T follicular helper cell (primary cell): ENCODE data around the gene GRHL1.
"Not testable (repeated sequence)": the region's sequence is repeated elsewhere in the genome, so short reads cannot be mapped to it uniquely, and the experiment has no call there.

Experiments used
- DNase-seq: peaks from one replicate; pipeline ENCODE4 v3.0.0-alpha.2; 2020; ENCODE audit warnings: low read depth

GRHL1 gene

DNA sequence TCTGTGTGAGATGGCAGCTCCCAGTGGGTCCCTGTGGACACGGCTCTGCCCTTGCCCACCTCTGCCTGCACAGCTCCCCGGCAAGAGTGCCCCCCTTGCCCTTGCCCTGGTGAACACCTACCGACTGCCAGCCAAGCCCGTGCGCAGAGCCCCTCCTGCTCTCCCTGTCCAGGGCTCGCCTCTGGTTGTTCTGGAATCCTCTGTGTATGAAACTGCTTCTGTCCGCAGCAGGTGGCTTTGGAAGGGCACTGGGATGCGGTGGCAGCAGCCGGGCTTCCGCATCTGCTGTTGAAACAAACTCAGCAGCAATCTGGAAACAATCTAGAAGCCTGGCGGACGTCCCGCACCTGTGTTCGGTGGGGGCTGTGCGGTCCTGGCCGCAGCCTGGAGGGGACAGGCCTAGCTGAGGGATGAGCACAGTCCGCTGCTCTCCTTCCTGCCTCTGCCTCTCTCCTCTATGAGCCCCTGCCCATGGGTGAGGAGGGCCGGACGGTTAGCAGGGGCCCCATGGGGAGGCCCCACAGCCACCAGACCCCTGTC is 57.8 kb downstream of the GRHL1 start:
- no peak for DNase-seq

DNA sequence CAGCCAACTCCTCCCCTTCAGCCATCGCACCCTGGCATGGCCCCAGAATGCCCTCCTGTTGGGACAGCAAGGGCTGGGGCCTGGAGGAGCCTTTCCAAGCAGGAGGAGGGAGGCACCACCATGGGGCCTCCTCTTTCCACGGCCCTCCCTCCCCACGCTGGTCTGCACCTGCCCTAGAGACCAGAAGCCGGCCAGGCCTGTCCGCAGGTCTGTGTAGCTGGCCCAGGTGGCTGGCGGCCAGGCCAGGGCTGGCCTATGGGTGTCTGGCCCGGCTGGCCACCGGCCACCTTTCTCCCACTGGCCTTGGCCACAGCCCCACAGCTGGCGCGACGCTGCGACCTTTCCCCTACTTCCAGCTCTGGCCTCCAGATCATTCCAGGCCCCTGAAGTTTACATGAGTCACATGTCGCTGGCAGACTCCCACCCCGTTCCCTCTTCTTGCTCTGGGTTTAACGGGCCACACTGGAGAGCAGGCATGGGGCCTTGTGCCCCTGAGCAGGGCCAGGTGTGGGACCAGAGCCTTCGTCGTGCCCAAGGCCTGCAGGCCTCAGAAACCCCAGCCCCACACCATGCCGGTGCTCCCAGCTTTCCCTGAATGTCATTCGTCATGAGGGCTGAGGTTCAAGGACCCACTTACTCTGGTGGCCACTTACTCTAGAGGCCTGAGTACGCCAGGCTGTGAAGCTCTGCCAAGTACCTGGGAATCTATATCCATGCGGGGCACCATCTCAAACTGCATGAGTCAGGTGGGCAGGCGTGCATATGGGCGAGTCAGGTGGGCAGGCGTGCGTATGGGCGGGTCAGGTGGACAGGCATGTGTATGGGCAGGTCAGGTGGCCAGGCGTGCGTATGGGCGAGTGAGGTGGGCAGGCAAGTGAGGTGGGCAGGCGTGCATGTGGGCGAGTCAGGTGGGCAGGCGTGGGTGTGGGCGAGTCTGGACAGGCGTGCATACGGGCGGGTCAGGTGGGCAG is 58.6 kb downstream of the GRHL1 start:
- DNase-seq = no peak

DNA sequence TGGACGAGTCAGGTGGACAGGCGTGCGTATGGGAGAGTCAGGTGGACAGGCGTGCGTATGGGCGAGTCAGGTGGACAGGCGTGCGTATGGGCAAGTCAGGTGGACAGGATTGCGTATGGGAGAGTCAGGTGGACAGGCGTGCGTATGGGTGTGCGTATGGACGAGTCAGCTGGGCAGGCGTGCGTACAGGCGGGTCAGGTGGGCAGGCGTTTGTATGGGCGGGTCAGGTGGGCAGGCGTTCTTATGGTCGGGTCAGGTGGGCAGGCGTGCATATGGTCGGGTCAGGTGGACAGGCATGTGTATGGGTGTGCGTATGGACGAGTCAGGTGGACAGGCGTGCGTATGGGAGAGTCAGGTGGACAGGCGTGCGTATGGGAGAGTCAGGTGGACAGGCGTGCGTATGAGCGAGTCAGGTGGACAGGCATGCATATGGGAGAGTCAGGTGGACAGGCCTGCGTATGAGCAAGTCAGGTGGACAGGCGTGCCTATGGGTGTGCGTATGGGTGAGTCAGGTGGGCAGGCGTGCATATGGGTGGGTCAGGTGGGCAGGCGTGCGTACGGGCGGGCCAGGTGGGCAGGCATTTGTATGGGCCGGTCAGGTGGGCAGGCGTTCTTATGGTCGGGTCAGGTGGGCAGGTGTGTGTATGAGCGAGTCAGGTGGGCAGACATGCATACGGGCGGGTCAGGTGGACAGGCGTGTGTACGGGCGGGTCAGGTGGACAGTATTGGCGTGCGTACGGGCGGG is 59.5 kb downstream of the GRHL1 start:
- DNase-seq = not testable (repeated sequence)

DNA sequence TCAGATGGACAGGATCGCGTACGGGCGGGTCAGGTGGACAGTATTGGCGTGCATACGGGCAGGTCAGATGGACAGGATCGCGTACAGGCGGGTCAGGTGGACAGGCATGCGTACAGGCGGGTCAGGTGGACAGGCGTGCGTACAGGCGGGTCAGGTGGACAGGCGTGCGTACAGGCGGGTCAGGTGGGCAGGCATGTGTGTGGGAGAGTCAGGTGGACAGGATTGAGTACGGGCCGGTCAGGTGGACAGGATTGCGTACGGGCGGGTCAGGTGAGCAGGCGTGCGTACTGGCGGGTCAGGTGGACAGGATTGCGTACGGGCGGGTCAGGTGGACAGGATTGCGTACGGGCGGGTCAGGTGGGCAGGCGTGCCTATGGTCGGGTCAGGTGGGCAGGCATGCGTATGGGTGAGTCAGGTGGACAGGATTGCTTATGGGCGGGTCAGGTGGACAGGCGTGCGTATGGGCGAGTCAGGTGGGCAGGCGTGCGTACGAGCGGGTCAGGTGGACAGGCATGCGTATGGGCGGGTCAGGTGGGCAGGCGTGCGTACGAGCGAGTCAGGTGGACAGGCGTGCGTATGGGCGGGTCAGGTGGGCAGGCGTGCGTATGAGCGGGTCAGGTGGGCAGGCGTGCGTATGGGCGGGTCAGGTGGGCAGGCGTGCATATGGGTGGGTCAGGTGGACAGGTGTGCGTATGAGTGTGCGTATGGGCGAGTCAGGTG is 60.3 kb downstream of the GRHL1 start:
- not testable (repeated sequence) for DNase-seq

DNA sequence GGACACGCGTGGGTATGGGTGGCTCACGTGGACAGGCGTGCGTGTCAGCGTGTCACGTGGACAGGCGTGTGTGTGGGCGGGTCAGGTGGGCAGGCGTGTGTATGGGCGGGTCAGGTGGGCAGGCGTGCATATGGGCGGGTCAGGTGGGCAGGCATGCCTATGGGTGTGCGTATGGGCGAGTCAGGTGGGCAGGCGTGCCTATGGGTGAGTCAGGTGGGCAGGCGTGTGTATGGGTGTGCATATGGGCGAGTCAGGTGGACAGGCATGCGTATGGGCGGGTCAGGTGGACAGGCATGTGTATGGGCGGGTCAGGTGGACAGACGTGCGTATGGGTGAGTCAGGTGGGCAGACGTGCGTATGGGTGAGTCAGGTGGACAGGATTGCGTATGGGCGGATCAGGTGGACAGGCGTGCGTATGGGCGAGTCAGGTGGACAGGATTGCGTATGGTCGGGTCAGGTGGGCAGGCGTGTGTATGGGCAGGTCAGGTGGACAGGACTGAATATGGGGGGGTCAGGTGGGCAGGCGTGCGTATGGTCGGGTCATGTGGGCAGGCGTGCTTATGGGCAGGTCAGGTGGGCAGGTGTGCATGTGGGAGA is 61.0 kb downstream of the GRHL1 start:
- DNase-seq = not testable (repeated sequence)

DNA sequence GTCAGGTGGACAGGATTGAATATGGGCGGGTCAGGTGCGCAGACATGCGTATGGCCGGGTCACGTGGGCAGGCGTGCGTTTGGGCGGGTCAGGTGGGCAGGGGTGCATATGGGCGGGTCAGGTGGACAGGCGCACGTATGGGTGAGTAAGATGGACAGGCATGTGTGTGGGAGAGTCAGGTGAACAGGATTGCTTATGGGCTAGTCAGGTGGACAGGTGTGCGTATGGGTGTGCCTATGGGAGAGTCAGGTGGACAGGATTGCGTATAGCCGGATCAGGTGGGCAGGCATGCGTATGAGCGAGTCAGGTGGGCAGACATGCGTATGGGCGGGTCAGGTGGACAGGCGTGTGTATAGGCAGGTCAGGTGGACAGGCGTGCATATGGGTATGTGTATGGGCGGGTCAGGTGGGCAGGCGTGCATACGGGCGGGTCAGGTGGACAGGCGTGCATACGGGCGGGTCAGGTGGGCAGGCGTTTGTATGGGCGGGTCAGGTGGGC is 61.5 kb downstream of the GRHL1 start:
- DNase-seq = no peak

DNA sequence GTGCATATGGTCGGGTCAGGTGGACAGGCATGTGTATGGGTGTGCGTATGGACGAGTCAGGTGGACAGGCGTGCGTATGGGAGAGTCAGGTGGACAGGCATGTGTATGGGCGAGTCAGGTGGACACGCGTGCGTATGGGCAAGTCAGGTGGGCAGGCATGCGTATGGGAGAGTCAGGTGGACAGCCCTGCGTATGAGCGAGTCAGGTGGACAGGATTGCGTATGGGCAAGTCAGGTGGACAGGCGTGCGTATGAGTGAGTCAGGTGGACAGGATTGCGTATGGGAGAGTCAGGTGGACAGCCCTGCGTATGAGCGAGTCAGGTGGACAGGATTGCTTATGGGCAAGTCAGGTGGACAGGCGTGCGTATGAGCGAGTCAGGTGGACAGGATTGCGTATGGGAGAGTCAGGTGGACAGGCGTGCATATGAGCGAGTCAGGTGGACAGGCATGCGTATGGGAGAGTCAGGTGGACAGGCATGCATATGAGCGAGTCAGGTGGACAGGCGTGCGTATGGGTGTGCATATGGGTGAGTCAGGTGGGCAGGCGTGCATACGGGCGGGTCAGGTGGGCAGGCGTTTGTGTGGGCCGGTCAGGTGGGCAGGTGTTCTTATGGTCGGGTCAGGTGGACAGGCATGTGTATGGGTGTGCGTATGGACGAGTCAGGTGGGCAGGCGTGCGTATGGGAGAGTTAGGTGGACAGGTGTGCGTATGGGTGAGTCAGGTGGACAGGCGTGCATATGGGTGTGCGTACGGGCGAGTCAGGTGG is 62.3 kb downstream of the GRHL1 start:
- DNase-seq = not testable (repeated sequence)

DNA sequence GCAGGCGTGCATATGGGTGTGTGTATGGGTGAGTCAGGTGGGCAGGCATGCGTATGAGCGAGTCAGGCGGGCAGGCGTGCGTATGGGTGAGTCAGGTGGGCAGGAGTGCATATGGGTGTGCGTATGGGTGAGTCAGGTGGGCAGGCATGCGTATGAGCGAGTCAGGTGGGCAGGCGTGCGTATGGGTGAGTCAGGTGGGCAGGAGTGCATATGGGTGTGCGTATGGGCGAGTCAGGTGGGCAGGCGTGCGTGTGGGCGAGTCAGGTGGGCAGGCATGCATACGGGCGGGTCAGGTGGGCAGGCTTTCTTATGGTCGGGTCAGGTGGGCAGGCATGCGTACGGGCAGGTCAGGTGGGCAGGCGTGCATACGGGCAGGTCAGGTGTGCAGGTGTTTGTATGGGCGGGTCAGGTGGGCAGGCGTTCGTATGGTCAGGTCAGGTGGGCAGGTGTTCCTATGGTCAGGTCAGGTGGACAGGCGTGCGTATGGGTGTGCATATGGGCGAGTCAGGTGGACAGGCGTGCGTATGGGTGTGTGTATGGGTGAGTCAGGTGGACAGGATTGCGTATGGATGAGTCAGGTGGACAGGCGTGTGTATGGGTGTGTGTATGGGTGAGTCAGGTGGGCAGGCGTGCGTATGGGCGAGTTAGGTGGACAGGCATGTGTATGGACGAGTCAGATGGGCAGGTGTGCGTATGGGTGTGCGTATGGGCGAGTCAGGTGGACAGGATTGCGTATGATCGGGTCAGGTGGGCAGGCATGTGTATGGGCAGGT is 63.1 kb downstream of the GRHL1 start:
- no peak for DNase-seq

DNA sequence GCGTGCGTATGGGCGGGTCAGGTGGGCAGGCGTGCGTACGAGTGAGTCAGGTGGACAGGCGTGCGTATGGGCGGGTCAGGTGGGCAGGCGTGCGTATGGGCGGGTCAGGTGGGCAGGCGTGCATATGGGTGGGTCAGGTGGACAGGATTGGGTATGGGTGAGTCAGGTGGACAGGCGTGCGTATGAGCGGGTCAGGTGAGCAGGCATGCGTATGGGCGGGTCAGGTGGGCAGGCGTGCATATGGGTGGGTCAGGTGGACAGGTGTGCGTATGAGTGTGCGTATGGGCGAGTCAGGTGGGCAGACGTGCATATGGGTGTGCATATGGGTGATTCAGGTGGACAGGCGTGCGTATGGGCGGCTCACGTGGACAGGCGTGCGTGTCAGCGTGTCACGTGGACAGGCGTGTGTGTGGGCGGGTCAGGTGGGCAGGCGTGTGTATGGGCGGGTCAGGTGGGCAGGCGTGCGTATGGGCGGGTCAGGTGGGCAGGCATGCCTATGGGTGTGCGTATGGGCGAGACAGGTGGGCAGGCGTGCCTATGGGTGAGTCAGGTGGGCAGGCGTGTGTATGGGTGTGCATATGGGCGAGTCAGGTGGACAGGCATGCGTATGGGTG is 64.0 kb downstream of the GRHL1 start:
- not testable (repeated sequence) for DNase-seq

DNA sequence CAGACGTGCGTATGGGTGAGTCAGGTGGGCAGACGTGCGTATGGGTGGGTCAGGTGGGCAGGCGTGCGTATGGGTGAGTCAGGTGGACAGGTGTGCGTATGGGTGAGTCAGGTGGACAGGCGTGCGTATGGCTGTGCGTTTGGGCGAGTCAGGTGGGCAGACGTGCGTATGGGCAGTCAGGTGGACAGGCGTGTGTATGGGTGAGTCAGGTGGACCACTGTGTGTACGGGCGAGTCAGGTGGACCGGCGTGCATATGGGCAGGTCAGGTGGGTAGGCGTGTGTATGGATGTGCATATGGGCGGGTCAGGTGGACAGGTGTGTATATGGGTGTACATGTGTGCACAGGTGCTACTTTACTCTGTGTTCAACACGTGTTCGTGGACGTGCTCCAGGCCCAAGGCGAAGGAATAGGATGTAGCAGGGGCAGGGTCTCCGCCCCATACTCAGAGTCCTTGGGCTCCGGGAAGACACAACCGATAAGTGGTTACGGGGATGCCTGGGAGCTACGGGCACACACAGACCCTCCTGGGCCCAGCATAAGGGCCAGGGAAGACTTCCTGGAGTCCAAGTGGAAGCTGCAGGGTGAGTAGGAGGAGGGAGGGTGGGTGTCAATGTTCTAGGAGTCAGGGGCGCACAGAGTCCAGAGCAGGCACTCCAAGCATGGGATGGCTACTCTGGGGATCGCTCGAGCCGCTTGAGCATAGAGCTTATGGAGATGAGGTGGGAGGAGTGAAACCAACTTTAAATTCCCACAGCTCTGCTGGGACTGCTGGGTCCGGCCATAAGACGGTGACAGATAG is 64.7 kb downstream of the GRHL1 start:
- no peak for DNase-seq

DNA sequence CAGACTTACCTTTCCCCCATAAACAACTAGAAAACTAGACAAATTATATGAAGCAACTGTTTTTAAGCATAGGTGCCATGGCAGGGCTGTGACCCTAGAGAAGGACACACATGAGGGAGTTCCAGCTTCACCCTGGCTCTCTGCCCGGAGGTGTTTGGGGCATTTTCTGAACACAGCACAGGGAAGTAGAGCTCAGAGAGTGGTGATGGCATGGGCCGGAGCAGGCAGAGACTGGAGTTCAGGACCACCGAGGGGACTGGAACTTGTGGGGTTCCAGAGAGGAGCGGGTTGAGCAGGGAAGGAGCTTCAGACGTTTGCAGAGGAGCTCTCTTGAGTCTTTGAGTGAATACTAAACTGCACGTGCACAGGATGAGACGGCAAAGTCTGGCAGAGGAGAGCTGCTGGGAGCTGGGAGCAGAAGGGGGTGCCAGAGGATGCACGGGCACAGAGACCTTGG is 65.3 kb downstream of the GRHL1 start:
- DNase-seq = no peak

DNA sequence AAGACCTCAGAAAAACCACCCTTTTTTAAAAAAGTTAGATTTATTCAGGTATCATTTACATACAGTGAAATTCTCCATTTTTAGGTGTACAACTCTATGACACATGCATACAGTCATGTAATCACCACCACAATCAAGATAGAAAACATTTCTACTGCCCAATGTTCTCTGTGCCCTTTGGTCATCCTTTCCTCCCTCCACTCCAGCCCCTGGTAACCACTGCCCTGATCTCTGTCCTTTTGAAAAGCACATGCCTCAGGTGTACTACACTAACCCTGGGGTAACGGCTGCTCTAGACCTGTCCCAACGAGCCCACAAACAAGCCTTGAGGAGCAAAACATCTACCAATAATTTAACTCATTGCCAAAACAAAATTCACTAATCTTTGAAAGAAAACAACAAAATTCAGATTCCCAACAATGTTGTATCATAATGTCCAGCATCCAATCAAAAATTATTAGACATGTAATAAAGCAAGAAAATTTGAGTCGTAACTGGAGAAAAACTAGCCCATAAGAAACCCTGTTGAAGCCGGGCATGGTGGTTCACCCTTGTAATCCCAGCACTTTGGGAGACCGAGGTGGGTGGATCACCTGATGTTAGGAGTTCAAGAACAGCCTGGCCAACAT is 65.9 kb downstream of the GRHL1 start:
- DNase-seq = no peak

DNA sequence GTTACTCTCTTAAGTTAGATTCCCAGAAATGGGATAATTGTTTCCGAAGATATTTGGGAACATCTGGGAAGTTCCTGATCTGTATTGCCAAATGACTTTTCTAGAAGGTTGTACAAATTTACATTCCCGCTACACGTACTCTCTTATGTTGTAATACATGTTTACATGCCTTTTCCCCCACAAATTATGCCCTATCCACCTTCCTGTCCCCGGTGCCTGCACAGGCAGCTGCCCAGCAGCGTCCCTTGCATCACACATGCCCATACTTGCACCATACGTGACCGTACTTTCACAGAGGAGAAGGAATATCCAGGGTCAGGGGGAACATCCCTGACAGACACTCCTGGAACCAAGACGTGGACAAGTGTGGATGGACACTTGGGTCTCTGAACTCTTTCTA is 67.7 kb downstream of the GRHL1 start:
- DNase-seq = no peak

DNA sequence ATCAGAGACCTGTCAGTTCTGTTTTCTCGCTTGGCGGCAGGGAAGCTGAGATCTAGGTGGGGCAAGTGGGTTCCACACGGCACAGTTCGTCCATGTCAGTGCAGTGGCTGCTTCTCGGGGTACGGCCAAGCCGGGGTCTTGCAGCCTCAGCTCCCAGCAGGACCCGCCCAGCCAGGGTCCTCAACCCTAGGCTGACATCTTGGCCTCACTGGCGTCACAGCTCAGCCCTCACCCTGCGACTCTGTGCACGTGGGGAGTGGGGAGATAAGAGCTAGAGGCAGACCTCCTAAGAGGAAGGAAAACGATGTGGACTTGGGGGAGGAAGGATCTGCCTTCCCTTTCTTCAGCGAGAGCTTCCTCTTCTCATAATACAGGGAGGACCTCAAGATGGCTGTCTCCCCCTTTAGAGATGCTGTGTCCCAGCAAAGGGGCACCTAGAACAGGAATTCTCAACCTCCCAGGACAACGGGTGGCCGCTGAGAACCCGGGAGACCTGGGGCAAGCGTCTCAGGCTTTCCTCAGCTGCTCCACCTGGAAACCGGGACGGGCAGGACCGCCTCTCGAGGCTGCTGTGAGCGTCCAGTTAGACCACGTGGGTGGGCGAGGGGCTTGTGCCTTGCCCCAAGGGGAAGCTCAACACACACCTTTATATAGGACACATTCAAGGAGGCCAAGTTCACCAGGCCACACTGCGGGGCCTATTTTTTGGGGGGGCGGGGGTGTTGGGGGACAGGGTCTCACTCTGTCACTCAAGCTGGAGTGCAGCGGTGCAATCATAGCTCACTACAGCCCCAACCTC is 68.3 kb downstream of the GRHL1 start:
- no peak for DNase-seq

DNA sequence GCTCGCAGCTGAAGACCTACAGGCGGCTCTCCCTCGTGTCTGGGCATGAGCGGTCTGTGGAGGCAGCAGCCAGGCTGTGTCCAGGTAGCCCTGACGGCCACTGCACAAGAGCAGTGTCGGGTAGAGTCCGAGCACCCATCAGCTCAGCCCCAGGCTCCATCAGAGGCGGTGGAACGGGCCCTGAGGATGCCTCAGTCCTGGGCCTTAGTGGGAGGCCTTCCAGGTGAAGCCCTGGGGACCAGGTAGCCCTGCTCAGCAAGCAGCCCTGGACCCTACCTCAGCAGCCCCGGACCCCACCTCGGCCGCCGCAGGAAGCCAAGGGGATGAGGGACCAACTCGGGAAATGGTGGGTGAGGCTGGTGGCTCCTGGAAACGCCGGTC is 70.5 kb downstream of the GRHL1 start:
- DNase-seq = no peak

DNA sequence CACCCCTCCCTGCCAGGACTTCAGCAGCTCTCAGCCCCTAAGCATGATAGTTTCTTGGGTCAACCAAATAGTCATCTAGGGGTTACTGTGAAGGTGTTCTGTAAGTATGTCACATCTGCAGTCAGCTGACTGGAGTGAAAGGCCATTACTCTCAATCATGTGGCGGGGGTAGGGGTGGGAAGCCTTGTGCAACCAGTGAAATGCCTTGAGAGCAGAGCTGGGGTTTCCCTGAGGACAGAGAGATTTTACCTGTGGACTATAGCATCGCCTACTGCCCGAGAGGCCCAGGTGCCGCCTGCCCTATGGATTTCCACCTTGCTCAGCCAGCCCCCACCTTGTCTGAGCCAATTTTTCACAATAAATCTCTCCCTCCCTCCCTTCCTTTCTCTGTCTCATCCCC is 71.0 kb downstream of the GRHL1 start:
- DNase-seq = no peak

DNA sequence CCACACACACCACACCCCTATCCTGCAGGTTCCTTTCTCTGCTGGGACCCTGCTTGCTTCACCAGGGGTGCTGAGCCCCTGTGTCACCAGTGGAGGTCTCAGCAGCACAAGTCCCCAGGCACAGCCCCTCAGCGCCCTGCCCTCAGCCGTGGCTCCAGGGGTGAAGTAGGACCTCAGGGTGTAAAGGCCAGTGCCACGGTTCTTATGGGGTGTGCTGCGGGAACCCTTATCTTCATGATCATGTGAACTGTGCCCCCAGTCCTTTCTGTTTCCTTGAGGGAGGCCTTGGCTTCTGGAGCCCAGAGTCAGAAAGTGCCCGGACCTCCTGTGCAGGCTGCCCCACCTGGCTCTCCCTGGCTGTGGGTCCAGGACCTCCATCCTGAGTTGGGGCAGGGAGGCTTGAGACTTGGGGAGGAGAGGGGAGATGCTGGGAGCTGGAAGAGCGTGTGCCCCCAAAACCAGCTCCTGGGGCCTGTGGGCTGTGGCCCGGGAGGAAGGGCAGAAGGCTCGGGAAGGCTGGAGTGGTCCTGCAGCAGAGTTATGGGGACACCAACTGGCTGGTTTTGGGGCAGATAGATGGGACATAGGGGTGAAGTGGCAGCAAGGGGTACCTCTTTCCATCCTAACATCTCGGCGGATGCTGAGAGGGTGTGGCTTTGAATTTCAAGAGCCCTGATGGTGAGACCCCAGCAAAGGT is 71.6 kb downstream of the GRHL1 start:
- DNase-seq = no peak
